Tibial nerve (tissue), 4 donors: ENCODE data around the gene RPS6KA3. TPM values are rescaled to one million over a fixed set of nuclear protein-coding genes. Genes with fewer than 3 reads are reported as not detected.
A peak's percentile ranks its signal among the peaks of the same experiment; 100 is the strongest.

Source experiments
- DNase-seq, 2 donors: peaks; one replicate each; pipeline ENCODE4 v3.0.0-alpha.2; 2019; ENCODE audit warnings: low spot score in 2 of 2
- H3K27ac ChIP-seq, 4 donors: fragments of 200-600 bp; sonication (generic) in 3 of 4; one replicate each; pipeline ENCODE4 v1.5.1; 2017 to 2019; ENCODE audit warnings: mild to moderate bottlenecking in 1 of 4
- H3K27me3 ChIP-seq, 2 donors: fragments of 200-600 bp; sonication (generic) in 1 of 2; one replicate each; pipeline versions ENCODE4 v1.5.1 to v1.6.0; 2017 to 2019
- H3K36me3 ChIP-seq, 3 donors: fragments of 200-600 bp; sonication (generic); one replicate each; pipeline ENCODE4 v1.5.1; 2018 to 2019
- H3K4me1 ChIP-seq, 4 donors: fragments of 200-600 bp; sonication (generic) in 3 of 4; one replicate each; pipeline ENCODE4 v1.5.1; 2017 to 2019
- H3K4me3 ChIP-seq, 4 donors: fragments of 200-600 bp; sonication (generic) in 3 of 4; one replicate each; pipeline ENCODE4 v1.5.1; 2017 to 2019; ENCODE audit warnings: mild to moderate bottlenecking in 1 of 4, moderate library complexity in 1 of 4
- H3K9me3 ChIP-seq, 4 donors: fragments of 200-600 bp; sonication (generic) in 3 of 4; one replicate each; pipeline ENCODE4 v1.5.1; 2017 to 2019
- CTCF ChIP-seq, 5 experiments: fragments of 200-600 bp in 3 of 5; fragments of 450-650 bp in 2 of 5; sonication (generic) in 3 of 5; IDR thresholded peaks; one replicate each; pipeline ENCODE4 v1.5.1; 2016 to 2019; ENCODE audit warnings: antibody characterized with exemption in 5 of 5, mild to moderate bottlenecking in 3 of 5, moderate library complexity in 2 of 5
- EP300 ChIP-seq, 2 donors: sonication (generic); formaldehyde crosslinking; IDR thresholded peaks; one replicate each; pipeline ENCODE4 v1.6.1; 2017; ENCODE audit warnings: antibody characterized with exemption in 2 of 2, mild to moderate bottlenecking in 1 of 2
- POLR2A ChIP-seq, 2 donors: fragments of 450-650 bp; IDR thresholded peaks; one replicate each; pipeline ENCODE4 v1.6.1; 2017; ENCODE audit warnings: antibody characterized with exemption in 2 of 2, mild to moderate bottlenecking in 2 of 2, moderate library complexity in 2 of 2
- WGBS, 2 donors: methylation state at CpG; one replicate each; pipeline ENCODE4 v1.1.5; 2018; 5-methylcytosine and 5-hydroxymethylcytosine counted together
- total RNA-seq, 4 donors: library from RNA; depleted of rRNA; stranded (reverse); fragments of >200 nt; gene quantifications; one replicate each; pipeline ENCODE4 v1.1.0, GENCODE V29; 2016

RPS6KA3 gene
- total RNA-seq, 4 donors from 2014 or later, result 22.0 to 33.9 (median 32.6) TPM

- Histone ChIP-seq H3K36me3 (peaks cover 0 to 34% (median 0%) of the 10 kb centered on the region in 3 donors), H3K27ac (no peak overlapping the region), H3K4me3 (no peak overlapping the region), H3K27me3 (peaks cover 0 to 7% of the 10 kb centered on the region in 2 donors), H3K4me1 (no peaks in the 10 kb centered on the region), H3K9me3 (no peaks in the 10 kb centered on the region)
- 93 to 100% methylated on average over 3 of the region's 3 CpGs for WGBS, 2 donors
- TF ChIP-seq CTCF (IDR thresholded peaks at IDR 0.05), result no peak
- TF ChIP-seq EP300 (IDR thresholded peaks at IDR 0.05), result no peak
- no peak for TF ChIP-seq POLR2A (IDR thresholded peaks at IDR 0.05)
- no peak for DNase-seq
These were observed 115.0 kb downstream of the RPS6KA3 start for GRCh38 chrX:20151689-20152088.

- no peak overlapping the region for H3K4me3 ChIP-seq
- 53 to 70% methylated on average over 2 of the region's 2 CpGs for WGBS, 2 donors
- no peaks in the 10 kb centered on the region for H3K27me3 ChIP-seq
- H3K36me3 ChIP-seq, result peaks cover 0 to 17% (median 0%) of the 10 kb centered on the region in 3 donors
- no peaks in the 10 kb centered on the region for H3K4me1 ChIP-seq
- TF ChIP-seq EP300 (IDR thresholded peaks at IDR 0.05) (no peak), POLR2A (IDR thresholded peaks at IDR 0.05) (no peak), CTCF (IDR thresholded peaks at IDR 0.05) (no peak)
- DNase-seq, result no peak
- no peak overlapping the region for H3K27ac ChIP-seq
- H3K9me3 ChIP-seq, result no peaks in the 10 kb centered on the region
These were observed 117.4 kb downstream of the RPS6KA3 start for GRCh38 chrX:20149326-20149725.

GRCh38 chrX:20147561-20147960 is 119.1 kb downstream of the RPS6KA3 start:
- no peak for TF ChIP-seq POLR2A (IDR thresholded peaks at IDR 0.05)
- Histone ChIP-seq H3K27ac (no peak overlapping the region), H3K4me3 (no peak overlapping the region), H3K27me3 (no peaks in the 10 kb centered on the region), H3K4me1 (no peaks in the 10 kb centered on the region), H3K9me3 (no peaks in the 10 kb centered on the region), H3K36me3 (peaks cover 0 to 6% (median 0%) of the 10 kb centered on the region in 3 donors)
- 80 to 93% methylated on average over 1 of the region's 1 CpG for WGBS, 2 donors
- no peak for DNase-seq

- peaks cover 0 to 7% (median 3%) of the 10 kb centered on the region in 4 donors for H3K4me1 ChIP-seq
- DNase-seq, result no peak
- no peak overlapping the region for H3K27ac ChIP-seq
- H3K9me3 ChIP-seq, result no peaks in the 10 kb centered on the region
- WGBS, 2 donors, result 87 to 90% methylated on average over 1 to 3 of the region's 3 CpGs
- TF ChIP-seq POLR2A (IDR thresholded peaks at IDR 0.05) (no peak), EP300 (IDR thresholded peaks at IDR 0.05) (no peak), CTCF (IDR thresholded peaks at IDR 0.05) (no peak)
- no peak overlapping the region for H3K4me3 ChIP-seq
- H3K27me3 ChIP-seq, result no peaks in the 10 kb centered on the region
- no peaks in the 10 kb centered on the region for H3K36me3 ChIP-seq
These were observed 122.2 kb downstream of the RPS6KA3 start for GRCh38 chrX:20144491-20144890.

- DNase-seq, result no peak
- Histone ChIP-seq H3K27ac (peak overlapping the region in 1 of 4 donors; percentile 89), H3K36me3 (no peaks in the 10 kb centered on the region), H3K9me3 (no peaks in the 10 kb centered on the region), H3K4me1 (peaks cover 0 to 15% (median 6%) of the 10 kb centered on the region in 4 donors), H3K4me3 (no peak overlapping the region), H3K27me3 (no peaks in the 10 kb centered on the region)
- 54 to 61% methylated on average over 2 of the region's 2 CpGs for WGBS, 2 donors
- no peak for TF ChIP-seq EP300 (IDR thresholded peaks at IDR 0.05)
- TF ChIP-seq POLR2A (IDR thresholded peaks at IDR 0.05), result no peak
- no peak for TF ChIP-seq CTCF (IDR thresholded peaks at IDR 0.05)
These were observed 123.1 kb downstream of the RPS6KA3 start for GRCh38 chrX:20143561-20143960.

GRCh38 chrX:20143111-20143510 is 123.6 kb downstream of the RPS6KA3 start:
- no peaks in the 10 kb centered on the region for H3K27me3 ChIP-seq
- H3K9me3 ChIP-seq, result no peaks in the 10 kb centered on the region
- H3K4me3 ChIP-seq, result no peak overlapping the region
- H3K36me3 ChIP-seq, result no peaks in the 10 kb centered on the region
- no peak for DNase-seq
- TF ChIP-seq EP300 (IDR thresholded peaks at IDR 0.05), result no peak
- TF ChIP-seq POLR2A (IDR thresholded peaks at IDR 0.05), result no peak
- no peak for TF ChIP-seq CTCF (IDR thresholded peaks at IDR 0.05)
- 63 to 64% methylated on average over 6 of the region's 6 CpGs for WGBS, 2 donors
- peaks cover 0 to 15% (median 6%) of the 10 kb centered on the region in 4 donors for H3K4me1 ChIP-seq
- H3K27ac ChIP-seq, result peak overlapping the region in 2 of 4 donors; percentile 89 to 92
